ENCODE results near the gene CSK. TPM values are rescaled to one million over a fixed set of nuclear protein-coding genes. Genes with fewer than 3 reads are reported as not detected.

The CSK gene
- total and polyA plus RNA-seq, 2 of the 8 experiments (the other 6 are each of a cell fraction or from before 2014, with no cell fraction given) = 13.7 to 50.2 TPM

DNA sequence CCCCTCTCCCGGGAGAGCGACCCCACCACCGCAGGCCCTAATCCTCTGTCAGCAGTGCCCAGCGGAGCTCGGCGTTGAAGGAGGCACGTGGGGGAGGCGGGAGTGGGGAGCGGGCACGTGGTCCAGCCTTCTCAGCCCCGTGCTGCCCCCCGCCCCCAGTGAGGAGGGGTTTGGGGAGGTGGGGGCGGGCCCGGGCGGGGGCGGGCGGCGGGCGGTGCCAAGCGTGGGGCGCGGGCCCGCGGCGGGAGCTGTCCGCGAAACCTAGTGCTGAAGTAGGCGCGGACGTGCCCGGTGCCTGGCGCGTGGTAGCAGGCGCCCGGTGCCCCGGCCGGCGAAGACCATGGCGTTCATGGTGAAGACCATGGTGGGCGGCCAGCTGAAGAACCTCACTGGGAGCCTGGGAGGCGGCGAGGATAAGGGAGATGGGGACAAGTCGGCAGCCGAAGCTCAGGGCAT is 44.5 kb downstream of the CSK start, which contains the start of gene CPLX3 (continued):
- TF ChIP-seq SIN3A (conservative IDR thresholded peaks at IDR 0.05 in 1 of 2, IDR thresholded peaks at IDR 0.05 in 1 of 2; ENCODE audit: low read depth in 1 of 2, low read length in 2 of 2) = 0 out of 4 replicates have a peak, but pooled peaks of 1 of the 2 experiments have one; percentile 41
- no peak for TF ChIP-seq HDAC6 (IDR thresholded peaks at IDR 0.05; ENCODE audit: low read depth, low read length)
- no peak for TF ChIP-seq GTF2F1 (IDR thresholded peaks at IDR 0.05; ENCODE audit: borderline replicate concordance, low read depth, low read length)
- no peak for TF ChIP-seq TBP (IDR thresholded peaks at IDR 0.05; ENCODE audit: low read depth, low read length)
- 0 out of 2 replicates have a peak, but pooled peaks have one; percentile 32 for TF ChIP-seq CREB1 (IDR thresholded peaks at IDR 0.05)
- no peak for TF ChIP-seq POLR2AphosphoS5 (IDR thresholded peaks at IDR 0.05; ENCODE audit: low read depth, low read length)
- TF ChIP-seq SUZ12 (IDR thresholded peaks at IDR 0.05; ENCODE audit: low read length) = no peak
- TF ChIP-seq EZH2 (IDR thresholded peaks at IDR 0.05; ENCODE audit: low read depth, low read length, severe bottlenecking) = no peak
- TF ChIP-seq, protein P1, sequence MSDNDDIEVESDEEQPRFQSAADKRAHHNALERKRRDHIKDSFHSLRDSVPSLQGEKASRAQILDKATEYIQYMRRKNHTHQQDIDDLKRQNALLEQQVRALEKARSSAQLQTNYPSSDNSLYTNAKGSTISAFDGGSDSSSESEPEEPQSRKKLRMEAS (IDR thresholded peaks at IDR 0.05) = peak; percentile 96
- TF ChIP-seq SP4 (IDR thresholded peaks at IDR 0.05; ENCODE audit: low read length) = no peak
- TF ChIP-seq CHD2 (IDR thresholded peaks at IDR 0.05; ENCODE audit: low read length) = no peak
